Measurements from ENCODE around the gene ARV1. TPM values are rescaled to one million over a fixed set of nuclear protein-coding genes. Genes with fewer than 3 reads are reported as not detected.

The ARV1 gene
- total RNA-seq, 1 experiment from 2014 or later, result 8.0 TPM

DNA sequence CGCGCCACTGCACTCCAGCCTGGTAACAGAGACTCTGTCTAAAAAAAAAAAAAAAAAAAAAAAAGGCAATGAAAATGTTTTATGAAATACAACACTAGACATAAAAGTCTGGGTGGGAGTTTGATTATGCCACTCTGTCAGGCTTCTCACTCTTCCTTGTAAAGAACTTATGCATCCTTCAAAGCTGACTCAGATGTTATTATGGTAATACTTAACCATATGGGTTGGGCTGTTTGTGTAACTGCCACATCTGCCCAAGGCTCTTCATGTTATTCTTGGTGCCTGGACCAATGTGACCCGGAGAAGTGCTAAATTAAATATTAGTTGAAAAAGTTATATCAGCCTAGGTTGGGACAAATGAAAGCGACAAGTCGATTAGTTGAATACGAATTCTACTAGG, 37.3 kb downstream of the ARV1 start:
- no peak overlapping the region for H2BK20ac ChIP-seq (ENCODE audit: low read depth, low read length, poor library complexity, severe bottlenecking)
- Mint-ChIP-seq H3K27ac (no peak overlapping the region), H3K4me1 (peaks cover 9 to 18% of the 10 kb centered on the region in 2 experiments), H3K27me3 (ENCODE audit: low read depth) (peaks cover 44% of the 10 kb centered on the region), H3K36me3 (ENCODE audit: insufficient read depth in 1 of 3, low read depth in 3 of 3) (no peaks in the 10 kb centered on the region; a peak in 1 of 7 replicates), H3K4me3 (no peak overlapping the region), H3K9me3 (no peaks in the 10 kb centered on the region)
- H3K18ac ChIP-seq (ENCODE audit: insufficient read length, low read depth, low read length), result no peak overlapping the region
- no CpG with 5 or more reads among the region's 6 CpGs for WGBS (ENCODE audit: extremely low coverage, insufficient read length, low lambda C conversion rate)
- no peak overlapping the region for H3K4ac ChIP-seq (ENCODE audit: low read depth, low read length)
- no peak overlapping the region for H2BK15ac ChIP-seq (ENCODE audit: low read depth, low read length)
- H2BK12ac ChIP-seq (ENCODE audit: insufficient read length, low read depth, low read length), result no peak overlapping the region
- no peaks in the 10 kb centered on the region; the same call in 1 of the 2 replicates for H3K27me3 ChIP-seq (ENCODE audit: insufficient read depth, low read length)
- no peak overlapping the region for H3K14ac ChIP-seq (ENCODE audit: insufficient read depth, low read length)
- TF ChIP-seq CTCF (conservative IDR thresholded peaks at IDR 0.05), result no peak
- no peak overlapping the region for H3K4me2 ChIP-seq (ENCODE audit: insufficient read depth, insufficient read length, low read length)
- no peak overlapping the region for H2AFZ ChIP-seq (ENCODE audit: low read length)
- H3K23me2 ChIP-seq (ENCODE audit: insufficient read length, low read depth, low read length, poor library complexity, severe bottlenecking), result no peaks in the 10 kb centered on the region
- H3K27ac ChIP-seq (ENCODE audit: insufficient read length, low read depth, low read length), result no peak overlapping the region
- no peak overlapping the region for H3K9ac ChIP-seq (ENCODE audit: extremely low read depth, insufficient read length, low read length)
- H4K91ac ChIP-seq (ENCODE audit: insufficient read length, low read depth, low read length), result no peak overlapping the region
- H3K79me1 ChIP-seq (ENCODE audit: insufficient read depth, low read depth, low read length, poor library complexity, severe bottlenecking), result no peaks in the 10 kb centered on the region
- no peak overlapping the region for H4K8ac ChIP-seq (replicated peaks; ENCODE audit: insufficient read length, low read depth, low read length)
- no peak overlapping the region for H2BK120ac ChIP-seq (ENCODE audit: low read depth, low read length, poor library complexity, severe bottlenecking)
- H4K5ac ChIP-seq (ENCODE audit: insufficient read length, low read depth, low read length), result no peak overlapping the region
- H2AK5ac ChIP-seq (ENCODE audit: insufficient read length, low read length), result no peak overlapping the region
- no peak overlapping the region for H3T11ph ChIP-seq (ENCODE audit: low read length)
- H3K9me3 ChIP-seq (ENCODE audit: control insufficient read depth, low read depth, low read length), result no peaks in the 10 kb centered on the region
- no peaks in the 10 kb centered on the region for H4K20me1 ChIP-seq (ENCODE audit: control insufficient read depth, insufficient read depth, insufficient read length)
- no peak overlapping the region for H2BK5ac ChIP-seq (ENCODE audit: insufficient read length, low read length)
- no peak overlapping the region for H3K23ac ChIP-seq (ENCODE audit: insufficient read length, low read depth, low read length)
- peaks cover 6% of the 10 kb centered on the region; the same call in 1 of the 2 replicates for H3K4me1 ChIP-seq (ENCODE audit: insufficient read depth, low read length)
- no peak for DNase-seq
- H3K79me2 ChIP-seq (ENCODE audit: insufficient read depth, low read length), result no peaks in the 10 kb centered on the region
- H3K56ac ChIP-seq (ENCODE audit: insufficient read length, low read depth, low read length), result no peak overlapping the region
